Neural cell (in vitro differentiated cells): ENCODE data around the gene YTHDC2. TPM values are rescaled to one million over a fixed set of nuclear protein-coding genes. Genes with fewer than 3 reads are reported as not detected.

Source experiments
- H2AFZ ChIP-seq: fragments of 200-600, 300-800 bp; sonication (generic), shearing (Covaris generic); 2 replicates; pipeline ENCODE4 v1.6.0; 2014; ENCODE audit warnings: low read depth, mild to moderate bottlenecking, antibody characterized with exemption, low read length, moderate library complexity
- H3F3A ChIP-seq: fragments of 200-600 bp; shearing (Covaris generic); 2 replicates; pipeline ENCODE4 v1.6.1; 2016; ENCODE audit warnings: mild to moderate bottlenecking, moderate library complexity, mixed read lengths, antibody characterized with exemption, low read length; ENCODE audit not compliant: insufficient read depth, poor library complexity, severe bottlenecking
- H3K27ac ChIP-seq: fragments of 200-600, 300-800 bp; sonication (generic), shearing (Covaris generic); 2 replicates; pipeline ENCODE4 v1.5.1; 2014; ENCODE audit warnings: mild to moderate bottlenecking, low read length, moderate library complexity
- H3K27me3 ChIP-seq: fragments of 300-800, 200-600 bp; sonication (generic), shearing (Covaris generic); 2 replicates; pipeline ENCODE4 v1.6.0; 2014; ENCODE audit warnings: mild to moderate bottlenecking, low read depth, low read length, moderate library complexity; ENCODE audit not compliant: insufficient read depth
- H3K36me3 ChIP-seq: fragments of 300-800, 200-600 bp; sonication (generic), shearing (Covaris generic); 2 replicates; pipeline ENCODE4 v1.5.1; 2014; ENCODE audit warnings: mild to moderate bottlenecking, antibody characterized with exemption, low read length, moderate library complexity; ENCODE audit not compliant: insufficient read depth
- H3K4me2 ChIP-seq: fragments of 300-800, 200-600 bp; sonication (generic), shearing (Covaris generic); 2 replicates; pipeline ENCODE4 v1.6.0; 2014; ENCODE audit warnings: mild to moderate bottlenecking, low read length
- H3K4me3 ChIP-seq: fragments of 300-800, 200-600 bp; sonication (generic), shearing (Covaris generic); 2 replicates; pipeline ENCODE4 v1.5.1; 2014; ENCODE audit warnings: mild to moderate bottlenecking, low read length, moderate library complexity
- H3K79me2 ChIP-seq: fragments of 200-600 bp; shearing (Covaris generic); replicated peaks from 2 replicates; pipeline ENCODE4 v1.6.0; 2014; ENCODE audit warnings: mild to moderate bottlenecking, low read length, moderate library complexity; ENCODE audit not compliant: insufficient read depth
- H3K9ac ChIP-seq: fragments of 300-800, 200-600 bp; sonication (generic), shearing (Covaris generic); 2 replicates; pipeline ENCODE4 v1.6.1; 2016; ENCODE audit warnings: mild to moderate bottlenecking, low read length, mixed read lengths
- H3K9me2 ChIP-seq: fragments of 200-600 bp; shearing (Covaris generic); 2 replicates; pipeline ENCODE4 v1.6.1; 2016; ENCODE audit warnings: mild to moderate bottlenecking, low read length, mixed read lengths; ENCODE audit not compliant: insufficient read depth
- H3K9me3 ChIP-seq: fragments of 200-600, 300-800 bp; sonication (generic), shearing (Covaris generic); 2 replicates; pipeline ENCODE4 v1.6.1; 2016; ENCODE audit warnings: mild to moderate bottlenecking, mixed run types, low read length, moderate library complexity, mixed read lengths
- H4K20me1 ChIP-seq: fragments of 200-600 bp; shearing (Covaris generic); 2 replicates; pipeline ENCODE4 v1.6.1; 2016; ENCODE audit warnings: mild to moderate bottlenecking, mixed run types; ENCODE audit not compliant: insufficient read depth
- EP300 ChIP-seq: fragments of 450-650 bp; conservative IDR thresholded peaks from 2 replicates; pipeline ENCODE4 v1.6.1; 2014; ENCODE audit warnings: antibody characterized with exemption, mild to moderate bottlenecking, moderate library complexity; ENCODE audit not compliant: poor library complexity, severe bottlenecking
- EZH2 ChIP-seq: fragments of 200-600, 300-800 bp; shearing (Covaris generic), sonication (generic); IDR thresholded peaks from 2 replicates; pipeline ENCODE4 v1.6.1; 2014; ENCODE audit warnings: antibody characterized with exemption, low read length, borderline replicate concordance, mild to moderate bottlenecking; ENCODE audit not compliant: insufficient read depth, poor library complexity, severe bottlenecking
- MXI1 ChIP-seq: fragments of 450-650 bp; conservative IDR thresholded peaks from 2 replicates; pipeline ENCODE4 v1.6.1; 2014; ENCODE audit warnings: antibody characterized with exemption, mild to moderate bottlenecking; ENCODE audit not compliant: poor library complexity, severe bottlenecking
- POLR2AphosphoS5 ChIP-seq: IDR thresholded peaks from 2 replicates; pipeline ENCODE4 v1.6.1; 2012
- RAD21 ChIP-seq: fragments of 450-650 bp; conservative IDR thresholded peaks from 2 replicates; pipeline ENCODE4 v1.6.1; 2014; ENCODE audit warnings: antibody characterized with exemption, mild to moderate bottlenecking, moderate library complexity
- REST ChIP-seq: IDR thresholded peaks from 2 replicates; pipeline ENCODE4 v1.6.1; 2012; ENCODE audit warnings: borderline replicate concordance
- SMC3 ChIP-seq: fragments of 450-650 bp; conservative IDR thresholded peaks from 2 replicates; pipeline ENCODE4 v1.6.1; 2014; ENCODE audit warnings: antibody characterized with exemption, mild to moderate bottlenecking, moderate library complexity; ENCODE audit not compliant: poor library complexity
- TAF1 ChIP-seq: IDR thresholded peaks from 2 replicates; pipeline ENCODE4 v1.6.1; 2012; ENCODE audit warnings: low read depth
- polyA plus RNA-seq: library from polyadenylated mRNA; depleted of rRNA; stranded (reverse); fragments of >200 nt; gene quantifications from 2 replicates; pipeline ENCODE4 v1.2.3, GENCODE V29; 2014
- TF ChIP-seq, protein P1 (sequence below): fragments of 450-650 bp; IDR thresholded peaks from 2 replicates; pipeline ENCODE4 v1.5.1; 2014; ENCODE audit warnings: antibody characterized with exemption, mild to moderate bottlenecking, moderate library complexity; ENCODE audit not compliant: poor library complexity, severe bottlenecking

Gene YTHDC2
- polyA plus RNA-seq, 1 donor from 2014 or later, result 43.7 TPM

GRCh38 chr5:113552620-113553019, 39.1 kb downstream of the YTHDC2 start:
- Histone ChIP-seq H3K27ac (no peak overlapping the region), H3K9me3 (no peaks in the 10 kb centered on the region), H3F3A (no peaks in the 10 kb centered on the region), H2AFZ (no peak overlapping the region), H3K4me2 (no peak overlapping the region), H3K4me3 (no peak overlapping the region), H3K27me3 (no peaks in the 10 kb centered on the region), H3K9ac (no peak overlapping the region), H4K20me1 (no peaks in the 10 kb centered on the region), H3K79me2 (no peaks in the 10 kb centered on the region), H3K9me2 (no peaks in the 10 kb centered on the region), H3K36me3 (peaks cover 12% of the 10 kb centered on the region)
- TF ChIP-seq EP300, result no peak
- no peak for TF ChIP-seq POLR2AphosphoS5
- no peak for TF ChIP-seq EZH2
- TF ChIP-seq TAF1, result no peak
- no peak for TF ChIP-seq SMC3
- no peak for TF ChIP-seq RAD21
- TF ChIP-seq REST, result no peak
- TF ChIP-seq MXI1, result no peak
- TF ChIP-seq, protein P1, sequence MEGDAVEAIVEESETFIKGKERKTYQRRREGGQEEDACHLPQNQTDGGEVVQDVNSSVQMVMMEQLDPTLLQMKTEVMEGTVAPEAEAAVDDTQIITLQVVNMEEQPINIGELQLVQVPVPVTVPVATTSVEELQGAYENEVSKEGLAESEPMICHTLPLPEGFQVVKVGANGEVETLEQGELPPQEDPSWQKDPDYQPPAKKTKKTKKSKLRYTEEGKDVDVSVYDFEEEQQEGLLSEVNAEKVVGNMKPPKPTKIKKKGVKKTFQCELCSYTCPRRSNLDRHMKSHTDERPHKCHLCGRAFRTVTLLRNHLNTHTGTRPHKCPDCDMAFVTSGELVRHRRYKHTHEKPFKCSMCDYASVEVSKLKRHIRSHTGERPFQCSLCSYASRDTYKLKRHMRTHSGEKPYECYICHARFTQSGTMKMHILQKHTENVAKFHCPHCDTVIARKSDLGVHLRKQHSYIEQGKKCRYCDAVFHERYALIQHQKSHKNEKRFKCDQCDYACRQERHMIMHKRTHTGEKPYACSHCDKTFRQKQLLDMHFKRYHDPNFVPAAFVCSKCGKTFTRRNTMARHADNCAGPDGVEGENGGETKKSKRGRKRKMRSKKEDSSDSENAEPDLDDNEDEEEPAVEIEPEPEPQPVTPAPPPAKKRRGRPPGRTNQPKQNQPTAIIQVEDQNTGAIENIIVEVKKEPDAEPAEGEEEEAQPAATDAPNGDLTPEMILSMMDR, result no peak

DNA sequence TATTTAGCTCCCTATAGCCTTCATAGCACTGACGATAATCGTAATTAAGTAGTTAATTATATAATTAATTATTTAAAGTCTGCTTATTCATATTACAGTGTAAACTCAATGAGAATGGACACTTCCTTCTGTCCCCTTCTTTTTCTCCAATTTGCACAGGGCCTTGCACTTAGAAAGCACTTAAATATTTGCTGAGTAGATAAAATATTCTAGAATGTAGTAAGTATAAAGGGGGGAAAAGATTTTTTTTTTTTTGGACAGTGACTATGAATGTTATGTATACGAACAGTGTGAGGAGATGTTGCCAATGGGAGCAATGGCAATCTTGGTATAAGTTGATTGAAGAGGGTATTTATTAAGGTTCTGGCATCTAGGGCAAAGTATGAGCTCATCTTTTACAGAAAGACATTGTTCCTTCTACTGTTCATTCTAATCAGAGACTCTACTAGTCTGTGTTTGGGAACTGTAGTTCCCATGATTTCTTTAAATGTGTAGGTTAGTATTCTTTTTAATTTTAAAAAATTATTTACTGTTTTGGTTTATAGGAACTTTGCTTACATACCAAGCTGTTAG, 49.4 kb downstream of the YTHDC2 start:
- Histone ChIP-seq H3K9ac (no peak overlapping the region), H3K4me3 (no peak overlapping the region), H3K27ac (no peak overlapping the region), H3K79me2 (no peaks in the 10 kb centered on the region), H3K36me3 (peaks cover 7% of the 10 kb centered on the region), H3K27me3 (no peaks in the 10 kb centered on the region), H2AFZ (no peak overlapping the region), H3K9me2 (no peaks in the 10 kb centered on the region), H3K9me3 (no peaks in the 10 kb centered on the region), H3F3A (no peaks in the 10 kb centered on the region), H4K20me1 (no peaks in the 10 kb centered on the region), H3K4me2 (no peak overlapping the region)
- TF ChIP-seq RAD21, result no peak
- TF ChIP-seq REST, result no peak
- no peak for TF ChIP-seq SMC3
- no peak for TF ChIP-seq POLR2AphosphoS5
- no peak for TF ChIP-seq EP300
- TF ChIP-seq, protein P1, result no peak
- no peak for TF ChIP-seq EZH2
- TF ChIP-seq TAF1, result no peak
- no peak for TF ChIP-seq MXI1
